ENCODE measurements around the gene TMEM59L. TPM values are rescaled to one million over a fixed set of nuclear protein-coding genes. Genes with fewer than 3 reads are reported as not detected.

Gene TMEM59L
- total RNA-seq, 1 donor from 2014 or later: 34.5 TPM

- no peak for DNase-seq
Observed at GRCh38 chr19:18608805-18609716, 3.6 kb upstream of the TMEM59L start.

- DNase-seq: no peak
Observed at GRCh38 chr19:18609717-18610051, 3.0 kb upstream of the TMEM59L start.

- DNase-seq: no peak
Observed at GRCh38 chr19:18610245-18610555, 2.5 kb upstream of the TMEM59L start.

- DNase-seq: no peak
Observed at GRCh38 chr19:18610556-18611326, 1.9 kb upstream of the TMEM59L start.

GRCh38 chr19:18611327-18612050, 1.2 kb upstream of the TMEM59L start:
- no peak for DNase-seq

- DNase-seq: no peak
Observed at GRCh38 chr19:18612051-18612771, 459 bp upstream of the TMEM59L start.

GRCh38 chr19:18613589-18614234, 1.0 kb downstream of the TMEM59L start:
- DNase-seq: no peak

- DNase-seq: no peak
Observed at GRCh38 chr19:18616023-18616422, 3.4 kb downstream of the TMEM59L start.

GRCh38 chr19:18617562-18617961, 4.9 kb downstream of the TMEM59L start:
- no peak for DNase-seq

GRCh38 chr19:18618236-18618635, 5.6 kb downstream of the TMEM59L start:
- DNase-seq: no peak

- DNase-seq: no peak
Observed at GRCh38 chr19:18620311-18620710, 7.6 kb downstream of the TMEM59L start.

- no peak for DNase-seq
Observed at GRCh38 chr19:18620902-18621301, 8.2 kb downstream of the TMEM59L start.

GRCh38 chr19:18626906-18627305, 14.2 kb downstream of the TMEM59L start:
- no peak for DNase-seq

- DNase-seq: no peak
Observed at GRCh38 chr19:18629166-18630088, 16.8 kb downstream of the TMEM59L start.

- DNase-seq: no peak
Observed at GRCh38 chr19:18633321-18633720, 20.7 kb downstream of the TMEM59L start.

- DNase-seq: no peak
Observed at GRCh38 chr19:18634612-18635297, 22.1 kb downstream of the TMEM59L start.

GRCh38 chr19:18635831-18636182, 23.1 kb downstream of the TMEM59L start:
- no peak for DNase-seq

GRCh38 chr19:18636183-18636968, 23.7 kb downstream of the TMEM59L start:
- peak; percentile 97 for DNase-seq

- no peak for DNase-seq
Observed at GRCh38 chr19:18636969-18637629, 24.4 kb downstream of the TMEM59L start, which contains the start of gene KLHL26. Gene KLHL26 (plus strand): TSS chr19:18637028. CDS start chr19:18637055, 27 bp downstream.
